Esophagus muscularis mucosa (tissue), 4 donors: ENCODE measurements around the gene TCF7L2. TPM values are rescaled to one million over a fixed set of nuclear protein-coding genes. Genes with fewer than 3 reads are reported as not detected.

Source experiments
- DNase-seq: peaks from one replicate; pipeline ENCODE4 v3.0.0-alpha.2; 2017; ENCODE audit errors: extremely low spot score
- H3K27ac ChIP-seq, 4 donors: fragments of 200-600 bp; sonication (generic); replicated peaks in 1 of 4; 1 replicate in 3 of 4; 2 replicates in 1 of 4; pipeline ENCODE4 v1.5.1; 2016 to 2019; ENCODE audit warnings: mild to moderate bottlenecking in 1 of 4
- H3K27me3 ChIP-seq, 4 donors: fragments of 200-600 bp; sonication (generic); one replicate each; pipeline versions ENCODE4 v1.5.1 to v1.6.0; 2016 to 2019
- H3K36me3 ChIP-seq, 4 donors: fragments of 200-600 bp; sonication (generic); one replicate each; pipeline ENCODE4 v1.5.1; 2016 to 2019
- H3K4me1 ChIP-seq, 4 donors: fragments of 200-600 bp; sonication (generic); one replicate each; pipeline ENCODE4 v1.5.1; 2016 to 2019
- H3K4me3 ChIP-seq, 4 donors: fragments of 200-600 bp; sonication (generic); 1 replicate in 2 of 4; 2 replicates in 2 of 4; pipeline ENCODE4 v1.5.1; 2016 to 2019; ENCODE audit warnings: mild to moderate bottlenecking in 4 of 4, moderate library complexity in 1 of 4
- H3K9me3 ChIP-seq, 4 donors: fragments of 200-600 bp; sonication (generic); 1 replicate in 3 of 4; 2 replicates in 1 of 4; pipeline ENCODE4 v1.5.1; 2016 to 2019
- CTCF ChIP-seq, 3 experiments: fragments of 200-600 bp in 2 of 3; fragments of 450-650 bp in 1 of 3; sonication (generic) in 2 of 3; IDR thresholded peaks; one replicate each; pipeline ENCODE4 v1.5.1; 2017 to 2019; ENCODE audit warnings: antibody characterized with exemption in 3 of 3, mild to moderate bottlenecking in 2 of 3, moderate library complexity in 1 of 3
- EP300 ChIP-seq: sonication (generic); formaldehyde crosslinking; IDR thresholded peaks from one replicate; pipeline ENCODE4 v1.6.1; 2017; ENCODE audit warnings: antibody characterized with exemption
- POLR2A ChIP-seq: fragments of 450-650 bp; IDR thresholded peaks from one replicate; pipeline ENCODE4 v1.6.1; 2017; ENCODE audit warnings: antibody characterized with exemption, moderate library complexity, mild to moderate bottlenecking, low read depth
- POLR2AphosphoS5 ChIP-seq, 2 donors: sonication (generic); formaldehyde crosslinking; IDR thresholded peaks; one replicate each; pipeline ENCODE4 v1.6.1; 2017; ENCODE audit warnings: antibody characterized with exemption in 2 of 2
- WGBS: methylation state at CpG from one replicate; pipeline ENCODE4 v1.1.5; 2018; 5-methylcytosine and 5-hydroxymethylcytosine counted together
- intact Hi-C: fragments of 100-400 bp; cut with DNase I; formaldehyde crosslinking; loops from one replicate; pipeline ENCODE4 v1.15.1; 2023
- total RNA-seq, 4 donors: library from RNA; depleted of rRNA; stranded (reverse); fragments of >200 nt; gene quantifications; one replicate each; pipeline versions ENCODE4 v1.1.0 to v1.2.1, GENCODE V29; 2016

The TCF7L2 gene
- total RNA-seq, 4 donors from 2014 or later = 7.8 to 24.1 (median 19.2) TPM

- Histone ChIP-seq H3K4me1 (peaks cover 58 to 94% (median 77%) of the 10 kb centered on the region in 4 donors), H3K27ac (no peak overlapping the region), H3K27me3 (no peaks in the 10 kb centered on the region), H3K9me3 (no peaks in the 10 kb centered on the region), H3K4me3 (no peak overlapping the region), H3K36me3 (no peaks in the 10 kb centered on the region)
- intact Hi-C loops = loop anchor here (5.0 kb wide), 1 partner anchor 45 kb away; no protein-coding TSS in a partner anchor
- 85% methylated on average over 1 of the region's 1 CpG for WGBS
- no peak for DNase-seq
- TF ChIP-seq CTCF (IDR thresholded peaks at IDR 0.05) = no peak
- TF ChIP-seq POLR2A = no peak
- TF ChIP-seq POLR2AphosphoS5 (IDR thresholded peaks at IDR 0.05) = no peak
- TF ChIP-seq EP300 = no peak
Observed at GRCh38 chr10:113002449-113002777, 52.4 kb downstream of the TCF7L2 start.

- 98% methylated on average over 3 of the region's 3 CpGs for WGBS
- Histone ChIP-seq H3K36me3 (no peaks in the 10 kb centered on the region), H3K4me1 (peaks cover 59 to 95% (median 82%) of the 10 kb centered on the region in 4 donors), H3K4me3 (no peak overlapping the region), H3K27me3 (no peaks in the 10 kb centered on the region), H3K9me3 (no peaks in the 10 kb centered on the region), H3K27ac (no peak overlapping the region)
- TF ChIP-seq POLR2AphosphoS5 (IDR thresholded peaks at IDR 0.05) (no peak), POLR2A (no peak), EP300 (no peak), CTCF (IDR thresholded peaks at IDR 0.05) (no peak)
- DNase-seq = no peak
- intact Hi-C loops = loop anchor here (5.0 kb wide), 1 partner anchor 46 kb away; no protein-coding TSS in a partner anchor
Observed at GRCh38 chr10:113003052-113003451, 53.0 kb downstream of the TCF7L2 start.

- H3K4me1 ChIP-seq = peaks cover 56 to 87% (median 78%) of the 10 kb centered on the region in 4 donors
- intact Hi-C loops = loop anchor here (5.0 kb wide), 1 partner anchor 47 kb away; no protein-coding TSS in a partner anchor
- 71% methylated on average over 5 of the region's 5 CpGs for WGBS
Observed at GRCh38 chr10:113004069-113004618, 54.1 kb downstream of the TCF7L2 start.

GRCh38 chr10:113005380-113005779, 55.3 kb downstream of the TCF7L2 start:
- Histone ChIP-seq H3K9me3 (no peaks in the 10 kb centered on the region), H3K36me3 (no peaks in the 10 kb centered on the region), H3K27ac (peak overlapping the region in 2 of 4 donors; percentile 17 to 27), H3K4me3 (no peak overlapping the region), H3K27me3 (no peaks in the 10 kb centered on the region), H3K4me1 (peaks cover 49 to 76% (median 66%) of the 10 kb centered on the region in 4 donors)
- TF ChIP-seq POLR2A (no peak), EP300 (no peak), CTCF (IDR thresholded peaks at IDR 0.05) (no peak), POLR2AphosphoS5 (IDR thresholded peaks at IDR 0.05) (no peak)
- WGBS = 82% methylated on average over 4 of the region's 6 CpGs
- intact Hi-C loops = no loop called here
- no peak for DNase-seq

More at GRCh38 chr10:113004069-113004618, 54.1 kb downstream of the TCF7L2 start:
- no peak for TF ChIP-seq CTCF (IDR thresholded peaks at IDR 0.05)
- Histone ChIP-seq H3K9me3 (no peaks in the 10 kb centered on the region), H3K4me3 (no peak overlapping the region), H3K27ac (peak overlapping the region in 1 of 4 donors; percentile 5), H3K27me3 (no peaks in the 10 kb centered on the region), H3K36me3 (no peaks in the 10 kb centered on the region)
- DNase-seq = no peak
